GM12873 (cell line): Measurements from ENCODE around the gene DAZAP1.

ENCODE experiments used
- CTCF ChIP-seq: IDR thresholded peaks from 2 replicates; pipeline ENCODE4 v1.5.1; 2012; ENCODE audit warnings: low read depth, mild to moderate bottlenecking, moderate library complexity, low read length, control low read depth; ENCODE audit not compliant: insufficient read depth; ENCODE audit errors: missing control alignments

The DAZAP1 gene

GRCh38 chr19:1468274-1468820 is 61.0 kb downstream of the DAZAP1 start:
- no peak for TF ChIP-seq CTCF

GRCh38 chr19:1468821-1469254 is 61.5 kb downstream of the DAZAP1 start:
- TF ChIP-seq CTCF = no peak

- TF ChIP-seq CTCF = no peak
Observed at GRCh38 chr19:1469255-1470054, 62.1 kb downstream of the DAZAP1 start.

GRCh38 chr19:1470055-1470304 is 62.6 kb downstream of the DAZAP1 start:
- TF ChIP-seq CTCF = no peak

GRCh38 chr19:1470305-1471009 is 63.1 kb downstream of the DAZAP1 start:
- TF ChIP-seq CTCF = no peak

GRCh38 chr19:1471010-1471514 is 63.7 kb downstream of the DAZAP1 start:
- TF ChIP-seq CTCF = no peak

- TF ChIP-seq CTCF = no peak
Observed at GRCh38 chr19:1471515-1472160, 64.3 kb downstream of the DAZAP1 start.
